Caco-2 (cell line): ENCODE measurements around the gene EIF2D. TPM values are rescaled to one million over a fixed set of nuclear protein-coding genes. Genes with fewer than 3 reads are reported as not detected.

Experiments used
- BruUV-seq: library from RNA; stranded (reverse); fragments of 400-500 nt; replicated peaks from 2 replicates; lab custom pipeline; 2021; lab: Mats Ljungman, UMichigan
- CTCF ChIA-PET: fragments of 300-600 bp; sonication (Branson Sonifier 250); formaldehyde crosslinking; loops from one replicate; lab custom pipeline; 2022; ENCODE audit warnings: antibody characterized with exemption; lab: Charles Lee
- POLR2A ChIA-PET: fragments of 300-600 bp; sonication (Branson Sonifier 250); formaldehyde crosslinking; loops from one replicate; lab custom pipeline; 2022; ENCODE audit warnings: antibody characterized with exemption; lab: Charles Lee
- DNase-seq, 2 experiments: peaks; one replicate each; pipeline versions ENCODE4 v3.0.0 to v3.0.0-alpha.2; 2020 to 2022
- H3K27me3 ChIP-seq: replicated peaks from 2 replicates; pipeline ENCODE4 v1.6.0; 2011; ENCODE audit warnings: low read length; ENCODE audit not compliant: control insufficient read depth, insufficient read depth
- H3K36me3 ChIP-seq: 2 replicates; pipeline ENCODE4 v1.5.1; 2011; ENCODE audit warnings: low read length; ENCODE audit not compliant: control insufficient read depth, insufficient read depth
- H3K4me1 ChIP-seq: fragments of 250-450 bp; sonication (Bioruptor Pico); 2 replicates; pipeline ENCODE4 v1.5.1; 2020; ENCODE audit warnings: mild to moderate bottlenecking
- H3K4me3 ChIP-seq: 2 replicates; pipeline ENCODE4 v1.5.1; 2011; ENCODE audit warnings: low read depth, mild to moderate bottlenecking, control low read depth, low read length
- H3K9me3 ChIP-seq: fragments of 250-450 bp; sonication (Bioruptor Pico); 2 replicates; pipeline ENCODE4 v1.5.1; 2020; ENCODE audit warnings: mild to moderate bottlenecking, moderate library complexity
- H3K27ac Mint-ChIP-seq: one replicate; pipeline ENCODE4 v1.8.0; 2022; ENCODE audit warnings: mixed read lengths; ENCODE audit not compliant: unreplicated experiment
- H3K27me3 Mint-ChIP-seq: one replicate; pipeline ENCODE4 v1.8.0; 2022; ENCODE audit warnings: mixed read lengths; ENCODE audit not compliant: insufficient read depth, unreplicated experiment
- H3K36me3 Mint-ChIP-seq: one replicate; pipeline ENCODE4 v1.8.0; 2022; ENCODE audit warnings: mild to moderate bottlenecking, mixed read lengths; ENCODE audit not compliant: insufficient read depth, unreplicated experiment
- H3K4me1 Mint-ChIP-seq: one replicate; pipeline ENCODE4 v1.8.0; 2022; ENCODE audit warnings: low read depth, mixed read lengths; ENCODE audit not compliant: unreplicated experiment
- H3K4me3 Mint-ChIP-seq: one replicate; pipeline ENCODE4 v1.8.0; 2022; ENCODE audit warnings: mild to moderate bottlenecking, moderate library complexity, mixed read lengths; ENCODE audit not compliant: unreplicated experiment
- H3K9me3 Mint-ChIP-seq: one replicate; pipeline ENCODE4 v1.8.0; 2022; ENCODE audit warnings: mixed read lengths; ENCODE audit not compliant: unreplicated experiment
- CTCF ChIP-seq, 2 experiments: fragments of 200-600 bp in 1 of 2; IDR thresholded peaks; 1 replicate in 1 of 2; 2 replicates in 1 of 2; pipeline versions ENCODE4 v1.5.1 to v1.8.0; 2011 to 2022; ENCODE audit warnings: antibody characterized with exemption in 1 of 2, control low read depth in 1 of 2, inconsistent platforms in 1 of 2, low read depth in 1 of 2, low read length in 1 of 2, mild to moderate bottlenecking in 1 of 2, moderate library complexity in 1 of 2; ENCODE audit not compliant: insufficient read depth in 1 of 2, severe bottlenecking in 1 of 2, unreplicated experiment in 1 of 2
- intact Hi-C: fragments of 100-400 bp; cut with micrococcal nuclease; formaldehyde crosslinking; loops from one replicate; pipeline ENCODE4 v1.10.0; 2022; ENCODE audit not compliant: unreplicated experiment
- total RNA-seq: library from RNA; stranded (reverse); gene quantifications from 2 replicates; pipeline ENCODE4 v1.2.3, GENCODE V29; 2022

EIF2D gene
- total RNA-seq, 1 experiment from 2014 or later, result 37.9 TPM

DNA sequence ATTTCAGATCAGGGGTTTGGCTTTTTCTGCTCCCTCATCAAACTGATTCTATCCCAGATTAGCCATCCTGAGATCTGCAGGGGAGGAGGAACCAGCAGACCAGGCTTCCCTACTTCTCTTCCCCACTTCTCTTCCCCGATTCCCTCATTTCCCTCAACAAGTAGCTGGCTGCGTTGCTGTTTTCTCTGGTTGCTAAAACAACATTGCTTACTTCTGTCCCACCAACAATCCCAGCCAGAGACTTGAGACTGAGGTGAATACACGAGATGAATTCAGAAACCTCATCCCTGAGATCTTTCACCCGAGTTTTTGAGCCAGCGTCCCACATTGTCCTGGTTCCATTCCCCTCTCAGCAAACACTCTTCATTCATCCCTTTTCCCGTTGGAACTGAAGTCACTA lies 45.5 kb upstream of the EIF2D start:
- POLR2A ChIA-PET, result no interaction called here
- no peak overlapping the region for H3K4me3 Mint-ChIP-seq

GRCh38 chr1:206656936-206657335 lies 44.7 kb upstream of the EIF2D start:
- CTCF ChIA-PET, result interaction anchor here (0.5 kb wide), 1 partner anchor 19 kb away, joined by 3 read pairs; no protein-coding TSS in a partner anchor
- H3K27me3 ChIP-seq, result no peaks in the 10 kb centered on the region
- no peak overlapping the region for H3K27ac Mint-ChIP-seq
- H3K36me3 ChIP-seq, result no peaks in the 10 kb centered on the region
- no peaks in the 10 kb centered on the region for H3K4me1 ChIP-seq
- H3K36me3 Mint-ChIP-seq, result no peaks in the 10 kb centered on the region
- no peaks in the 10 kb centered on the region for H3K9me3 Mint-ChIP-seq
- H3K4me3 Mint-ChIP-seq, result no peak overlapping the region
- intact Hi-C loops, result no loop called here
- H3K4me3 ChIP-seq, result no peak overlapping the region
- no TSS peak for BruUV-seq
- POLR2A ChIA-PET, result no interaction called here
- no peak for DNase-seq
- no peak for TF ChIP-seq CTCF (IDR thresholded peaks at IDR 0.05; ENCODE audit: insufficient read depth in 1 of 2, low read depth in 1 of 2, low read length in 1 of 2, severe bottlenecking in 1 of 2, unreplicated experiment in 1 of 2)
- no peaks in the 10 kb centered on the region for H3K9me3 ChIP-seq
- H3K4me1 Mint-ChIP-seq, result no peaks in the 10 kb centered on the region
- peaks cover 17% of the 10 kb centered on the region for H3K27me3 Mint-ChIP-seq

More for the DNA sequence above, 45.5 kb upstream of the EIF2D start:
- H3K4me1 Mint-ChIP-seq, result peaks cover 3% of the 10 kb centered on the region
- Histone ChIP-seq H3K4me1 (no peaks in the 10 kb centered on the region), H3K4me3 (no peak overlapping the region), H3K36me3 (no peaks in the 10 kb centered on the region), H3K9me3 (no peaks in the 10 kb centered on the region), H3K27me3 (no peaks in the 10 kb centered on the region)
- BruUV-seq, result no TSS peak
- DNase-seq, result no peak
- H3K9me3 Mint-ChIP-seq, result no peaks in the 10 kb centered on the region
- peaks cover 15% of the 10 kb centered on the region for H3K27me3 Mint-ChIP-seq
- H3K36me3 Mint-ChIP-seq, result no peaks in the 10 kb centered on the region
- CTCF ChIA-PET, result interaction anchor here (0.8 to 1.8 kb wide), 2 partner anchors 22 to 34 kb away, joined by 3 to 7 read pairs; partner anchors contain the start of gene DYRK3
- intact Hi-C loops, result no loop called here
- no peak overlapping the region for H3K27ac Mint-ChIP-seq
- TF ChIP-seq CTCF (IDR thresholded peaks at IDR 0.05; ENCODE audit: insufficient read depth in 1 of 2, low read depth in 1 of 2, low read length in 1 of 2, severe bottlenecking in 1 of 2, unreplicated experiment in 1 of 2), result no peak

DNA sequence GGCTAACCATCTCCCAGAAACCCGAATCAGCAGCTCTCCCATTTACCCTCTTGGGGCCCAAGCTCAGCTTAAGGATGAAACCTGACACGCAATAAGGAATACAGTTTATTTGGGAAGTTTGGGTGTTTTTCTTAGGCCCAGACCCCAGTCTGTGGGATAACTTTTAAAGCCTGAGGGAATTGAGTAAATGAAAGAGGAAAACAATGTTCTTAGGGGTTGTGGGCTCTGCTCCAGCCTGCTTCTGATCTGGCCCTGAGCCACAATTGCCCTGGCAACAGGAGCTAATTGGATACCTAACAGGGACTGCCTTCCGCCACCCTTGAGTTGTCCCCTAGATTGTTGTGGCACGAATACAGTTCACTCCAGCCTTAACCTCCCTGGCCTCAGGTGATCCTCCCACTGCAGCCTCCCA lies 43.2 kb upstream of the EIF2D start:
- ChIA-PET POLR2A (no interaction called here), CTCF (interaction anchor here (0.6 kb wide), 1 partner anchor 337 kb away, joined by 3 read pairs; no protein-coding TSS in a partner anchor)
- H3K4me1 Mint-ChIP-seq, result no peaks in the 10 kb centered on the region
- no TSS peak for BruUV-seq
- no peaks in the 10 kb centered on the region for H3K36me3 Mint-ChIP-seq
- H3K4me1 ChIP-seq, result no peaks in the 10 kb centered on the region
- H3K9me3 ChIP-seq, result no peaks in the 10 kb centered on the region
- intact Hi-C loops, result no loop called here
- H3K9me3 Mint-ChIP-seq, result no peaks in the 10 kb centered on the region
- no peaks in the 10 kb centered on the region for H3K36me3 ChIP-seq
- H3K27me3 ChIP-seq, result no peaks in the 10 kb centered on the region
- no peak overlapping the region for H3K27ac Mint-ChIP-seq
- TF ChIP-seq CTCF (IDR thresholded peaks at IDR 0.05; ENCODE audit: insufficient read depth in 1 of 2, low read depth in 1 of 2, low read length in 1 of 2, severe bottlenecking in 1 of 2, unreplicated experiment in 1 of 2), result no peak
- H3K27me3 Mint-ChIP-seq, result peaks cover 19% of the 10 kb centered on the region
- DNase-seq, result no peak
- H3K4me3 ChIP-seq, result no peak overlapping the region
- H3K4me3 Mint-ChIP-seq, result no peak overlapping the region
